DMS79 treated with DMSO at 0.1 percent for 48 hours (cell line): ENCODE results near the gene ROBO1.

Source experiments
- DNase-seq: peaks from one replicate; lab custom pipeline; 2025; lab: John Stamatoyannopoulos, UW

ROBO1 gene

GRCh38 chr3:79012530-79012913 lies 755.3 kb downstream of the ROBO1 start:
- no peak for DNase-seq

DNA sequence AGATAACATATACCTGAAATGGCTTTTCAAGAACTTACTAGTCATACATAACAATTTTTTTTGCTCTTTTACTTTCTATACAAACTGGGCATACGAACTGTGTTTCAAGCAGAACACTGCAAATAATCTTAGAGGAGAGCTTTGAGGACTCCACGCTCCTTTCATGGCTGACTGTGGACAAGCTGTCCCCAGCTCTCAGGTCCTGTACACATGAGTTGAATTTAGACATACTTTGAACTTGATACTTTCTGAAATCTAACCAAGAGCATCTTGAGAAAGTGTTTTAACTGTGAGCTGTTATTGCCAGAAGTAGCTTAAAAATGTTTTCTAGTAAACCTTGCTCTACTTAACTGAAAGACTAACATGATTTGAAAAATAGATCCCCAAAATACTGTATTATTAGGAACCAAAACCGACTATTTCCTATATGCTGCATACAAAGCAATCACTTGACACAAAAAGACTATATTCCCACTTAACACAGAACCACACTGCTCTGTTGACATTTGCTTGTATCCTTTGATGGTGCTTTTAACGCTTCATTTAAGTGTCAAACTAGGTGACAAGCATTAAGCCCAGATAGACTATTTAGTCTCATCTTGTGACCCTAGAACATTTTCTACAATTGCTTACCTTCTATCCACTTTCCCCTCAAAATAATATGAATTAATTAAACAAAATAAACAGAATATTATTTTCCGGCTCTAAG lies 755.8 kb downstream of the ROBO1 start:
- no peak for DNase-seq

DNA sequence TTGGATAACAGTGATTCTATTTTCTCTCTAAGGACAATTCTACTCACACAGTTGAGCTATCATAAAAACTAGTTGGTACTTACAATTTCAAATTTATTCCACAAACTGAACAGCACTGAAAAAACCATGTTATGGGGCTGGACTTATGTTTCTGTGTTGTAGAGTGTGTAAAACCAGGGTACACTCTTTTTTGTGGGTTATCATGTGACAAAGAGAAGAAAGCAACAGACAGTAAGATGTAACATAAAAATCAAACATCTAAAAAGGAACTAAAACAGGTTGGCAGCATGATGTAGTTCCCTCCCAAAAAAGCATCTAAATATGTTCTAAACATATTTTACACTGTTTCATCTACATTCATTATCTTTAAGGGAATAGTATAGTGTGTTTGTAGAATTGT lies 757.9 kb downstream of the ROBO1 start:
- DNase-seq, result no peak

DNA sequence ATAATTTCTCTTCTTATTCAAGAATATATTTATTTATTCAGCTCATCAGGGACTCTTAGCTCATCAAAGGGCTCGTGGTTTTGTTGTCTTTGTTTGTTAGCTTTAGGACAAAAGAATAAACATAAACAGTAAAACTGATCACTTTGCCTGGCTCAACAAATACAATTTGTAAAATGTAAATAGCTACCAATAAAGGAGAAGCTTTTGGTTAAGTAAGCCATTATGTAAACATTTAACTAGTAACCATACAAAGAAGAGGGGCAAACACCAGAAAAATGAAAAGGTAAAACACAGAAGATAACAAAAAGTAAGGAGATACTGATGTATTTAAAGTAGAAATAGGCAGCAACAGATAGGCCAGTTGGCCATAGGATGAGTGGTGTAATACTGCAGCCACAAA lies 761.7 kb downstream of the ROBO1 start:
- no peak for DNase-seq

GRCh38 chr3:79005084-79005483 lies 762.7 kb downstream of the ROBO1 start:
- no peak for DNase-seq

DNA sequence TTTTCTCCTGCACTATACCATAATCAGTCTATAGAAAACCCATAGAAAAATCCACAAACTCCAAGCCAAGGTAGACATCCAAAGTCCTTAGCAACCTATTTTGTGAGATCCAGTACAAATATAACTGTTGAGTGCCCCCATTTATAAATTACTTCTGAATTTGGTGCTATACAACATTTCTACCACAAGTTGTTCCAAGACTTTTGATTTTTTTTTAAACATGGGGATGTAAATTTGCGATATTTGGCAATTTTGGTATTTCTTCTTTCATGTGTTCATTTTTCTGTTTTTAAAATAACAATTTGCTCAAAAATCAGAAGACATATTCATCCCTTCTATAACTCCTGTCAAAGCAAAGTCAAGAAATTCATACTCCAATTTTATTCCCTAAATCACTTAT lies 763.8 kb downstream of the ROBO1 start:
- DNase-seq, result no peak

DNA sequence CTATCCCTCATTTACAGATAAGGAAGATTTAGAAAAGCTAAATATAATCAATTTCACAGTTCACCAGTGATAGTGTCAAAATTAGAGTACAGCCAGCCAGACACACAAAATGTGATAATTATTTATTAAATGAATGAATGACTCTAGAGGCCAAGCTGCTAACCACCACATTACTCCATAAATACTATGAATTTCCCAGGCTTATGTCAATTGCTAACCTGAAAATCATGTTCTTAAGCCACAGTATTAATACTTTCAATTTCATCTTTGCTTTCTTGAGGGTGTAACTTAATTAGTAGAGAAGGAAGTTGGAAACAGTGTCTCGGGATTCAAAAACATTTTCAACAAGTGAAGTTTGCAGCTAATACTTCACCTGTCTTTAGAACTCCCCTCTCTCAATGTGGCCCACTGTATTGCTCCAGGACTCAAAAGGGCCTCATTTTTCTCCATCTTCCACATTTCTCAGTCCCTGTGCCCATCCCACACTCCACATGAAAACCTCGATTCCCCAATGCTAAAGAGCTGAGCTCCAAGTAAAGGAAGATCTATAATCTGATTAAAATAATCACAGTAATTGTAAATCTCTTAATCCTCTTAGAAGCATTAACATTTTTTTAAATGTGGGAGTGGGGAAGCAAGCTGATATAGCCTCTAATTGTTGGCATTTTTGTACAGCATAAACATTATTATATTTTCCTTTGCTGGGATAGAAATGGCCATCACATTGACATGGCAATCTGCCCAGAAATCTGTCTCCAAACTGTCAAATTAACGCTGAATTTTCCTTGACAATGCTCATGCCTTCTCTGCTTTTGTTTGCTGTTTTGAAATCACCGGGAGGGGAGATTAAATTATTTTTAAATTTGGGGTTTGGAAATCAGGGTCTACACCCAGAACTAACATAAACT lies 765.1 kb downstream of the ROBO1 start:
- DNase-seq, result no peak

DNA sequence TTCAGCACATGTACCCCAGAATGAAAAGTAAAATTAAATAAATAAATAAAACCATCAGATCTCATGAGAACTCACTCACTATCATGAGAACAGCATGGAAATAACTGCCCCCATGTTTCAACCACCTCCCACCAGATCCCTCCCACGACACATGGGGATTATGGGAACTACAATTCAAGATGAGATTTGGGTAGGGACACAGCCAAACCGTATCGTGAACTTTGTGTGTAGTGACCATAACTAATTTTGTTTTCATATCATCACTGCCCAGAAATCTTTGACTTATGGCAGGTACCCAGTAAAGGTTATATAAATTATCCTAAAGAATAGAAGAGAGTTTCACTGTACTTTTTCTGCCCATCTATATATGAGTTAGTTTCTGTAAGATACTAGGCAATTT lies 766.5 kb downstream of the ROBO1 start:
- DNase-seq, result no peak

DNA sequence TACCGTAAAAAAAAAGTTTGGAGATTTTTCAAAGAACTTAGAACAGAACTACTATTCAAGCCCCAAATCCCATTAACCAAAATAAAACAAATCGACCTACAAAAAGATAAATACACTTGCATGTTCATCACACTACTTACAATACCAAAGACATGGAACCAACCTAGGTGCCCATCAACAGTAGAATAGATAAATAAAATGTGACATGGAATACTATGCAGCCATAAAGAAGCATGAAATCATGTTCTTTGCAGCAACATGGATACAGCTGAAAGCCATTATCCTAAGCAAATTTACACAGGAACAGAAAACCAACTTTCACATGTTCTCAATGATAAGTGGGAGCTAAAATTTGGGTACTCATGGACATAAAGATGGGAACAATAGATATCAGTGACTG lies 768.7 kb downstream of the ROBO1 start:
- no peak for DNase-seq

DNA sequence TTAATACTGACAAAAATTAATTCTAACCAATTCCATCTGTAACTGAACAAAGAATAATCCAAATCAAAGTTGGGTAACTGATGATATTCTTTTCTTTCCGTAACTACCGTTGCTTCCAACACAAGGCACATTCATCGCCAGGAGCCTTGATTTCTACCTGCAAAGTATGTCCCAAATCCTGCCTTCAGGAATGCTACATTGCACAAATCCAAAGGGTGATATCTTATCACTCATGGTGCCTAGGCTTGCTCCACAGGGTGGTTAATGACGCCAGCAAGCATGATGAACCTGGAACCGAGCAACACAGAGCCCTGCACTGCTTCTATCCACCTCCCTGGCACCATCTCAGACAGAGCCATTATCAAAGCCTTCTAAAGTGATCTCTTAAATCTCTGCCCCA lies 772.7 kb downstream of the ROBO1 start:
- no peak for DNase-seq

DNA sequence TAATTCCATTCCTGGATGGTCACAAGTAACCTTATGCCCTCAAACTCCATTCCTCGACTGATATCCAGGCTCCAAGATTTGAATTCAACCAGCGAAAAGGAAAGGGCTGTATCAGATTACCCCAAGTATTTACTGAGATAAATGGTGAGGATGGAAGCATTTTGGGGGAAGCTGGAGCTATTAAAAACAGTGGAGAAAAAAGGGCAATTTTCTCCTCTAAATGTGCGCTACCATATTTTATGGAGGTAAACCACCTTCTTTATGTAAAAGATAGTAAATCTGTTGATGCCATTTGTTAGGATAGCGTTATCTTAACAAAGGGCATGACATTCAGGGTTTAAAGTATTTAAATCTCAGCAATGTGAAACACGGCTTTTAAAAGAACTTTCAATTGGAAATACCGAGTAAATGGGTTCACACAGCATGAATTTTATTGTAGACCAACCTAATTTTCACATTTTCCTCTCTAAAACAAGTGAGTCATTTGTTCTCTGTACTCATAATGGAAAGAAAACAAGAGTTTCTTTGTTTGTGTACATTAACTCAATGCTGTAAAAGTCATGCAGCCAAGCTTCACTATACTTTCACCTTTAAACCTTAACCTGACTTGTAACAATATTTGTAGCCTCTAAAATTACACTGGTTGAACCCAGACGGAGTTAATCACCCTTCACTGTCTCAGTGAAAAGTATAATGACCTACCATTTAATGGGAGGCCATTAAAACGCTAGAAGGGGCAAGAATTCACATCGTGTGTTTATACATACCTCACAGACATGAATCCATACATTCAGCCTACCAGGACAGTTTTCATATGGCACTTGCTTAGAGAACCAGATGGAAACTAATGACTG lies 773.4 kb downstream of the ROBO1 start:
- DNase-seq, result no peak

DNA sequence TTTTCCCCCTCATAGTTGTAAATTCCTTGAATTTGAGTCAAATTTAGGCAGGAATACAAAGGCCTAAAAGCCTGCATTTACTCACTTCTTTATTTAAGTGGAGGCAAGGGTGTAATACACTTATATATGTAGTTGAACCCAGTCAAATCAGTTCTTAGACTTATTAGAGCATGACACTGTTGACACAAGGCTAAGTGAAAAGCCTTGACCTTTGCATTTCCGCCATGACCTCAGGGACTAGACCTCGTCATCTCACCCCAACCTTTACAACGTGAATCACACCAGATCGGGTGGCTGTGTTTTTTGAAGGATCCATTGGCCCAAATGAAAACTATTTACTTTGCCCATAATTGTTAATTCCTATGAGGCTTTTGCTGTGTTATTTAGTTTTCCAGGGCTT lies 774.4 kb downstream of the ROBO1 start:
- no peak for DNase-seq

DNA sequence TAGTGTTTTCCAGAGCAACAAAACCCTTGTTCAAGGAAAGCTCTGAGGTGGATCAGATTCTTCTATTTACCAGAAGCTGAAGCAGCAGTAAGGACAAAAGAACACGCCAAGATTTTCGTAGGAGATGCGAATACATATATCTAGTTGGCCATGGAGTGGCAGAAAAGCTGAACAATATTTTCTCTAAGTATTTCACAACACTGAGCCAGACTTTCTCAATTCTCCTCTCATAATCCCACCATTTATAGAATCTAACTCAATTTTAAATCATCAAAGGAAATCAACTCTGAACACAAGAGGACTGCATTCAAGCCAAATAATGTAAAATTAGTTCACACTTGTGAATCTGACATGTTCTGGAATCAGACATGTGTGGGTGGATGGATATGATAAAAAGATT lies 775.0 kb downstream of the ROBO1 start:
- no peak for DNase-seq

DNA sequence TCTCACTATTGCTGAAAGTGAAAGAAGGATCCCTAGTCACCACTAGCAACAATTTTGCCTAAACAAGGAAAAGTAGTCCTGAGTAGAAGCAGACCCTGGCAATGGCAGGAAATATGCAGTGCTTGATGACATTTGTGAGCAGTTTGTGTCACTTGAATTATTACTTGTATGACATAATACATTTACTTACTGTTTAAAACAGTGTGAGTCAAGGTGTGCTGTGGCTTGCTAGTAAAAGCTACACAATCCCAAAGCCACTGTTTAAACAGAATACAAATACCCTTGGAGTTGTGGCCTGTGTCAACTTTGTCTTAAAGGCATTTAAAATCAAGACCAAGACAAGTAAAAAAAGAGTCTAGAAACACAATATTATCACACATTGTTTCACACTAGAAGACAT lies 775.4 kb downstream of the ROBO1 start:
- no peak for DNase-seq

GRCh38 chr3:78991656-78992055 lies 776.1 kb downstream of the ROBO1 start:
- no peak for DNase-seq

DNA sequence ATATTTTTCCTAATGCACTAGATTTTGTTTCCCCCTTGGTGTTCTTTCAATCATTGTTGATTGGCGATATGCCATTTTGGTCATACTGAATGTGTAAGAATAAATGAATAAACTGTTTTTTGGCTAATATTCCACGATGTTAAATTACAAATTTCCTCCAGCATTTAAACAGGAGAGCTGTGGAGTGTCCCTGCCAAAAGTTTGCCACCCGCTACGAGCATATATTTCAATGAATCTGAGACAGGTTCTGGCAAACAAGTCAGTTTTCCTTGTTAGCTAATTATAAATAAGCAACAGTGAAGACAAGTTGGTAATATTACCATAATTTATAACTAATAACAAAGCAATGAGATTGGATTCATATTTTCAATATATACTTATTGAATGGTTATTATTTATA lies 777.6 kb downstream of the ROBO1 start:
- no peak for DNase-seq

DNA sequence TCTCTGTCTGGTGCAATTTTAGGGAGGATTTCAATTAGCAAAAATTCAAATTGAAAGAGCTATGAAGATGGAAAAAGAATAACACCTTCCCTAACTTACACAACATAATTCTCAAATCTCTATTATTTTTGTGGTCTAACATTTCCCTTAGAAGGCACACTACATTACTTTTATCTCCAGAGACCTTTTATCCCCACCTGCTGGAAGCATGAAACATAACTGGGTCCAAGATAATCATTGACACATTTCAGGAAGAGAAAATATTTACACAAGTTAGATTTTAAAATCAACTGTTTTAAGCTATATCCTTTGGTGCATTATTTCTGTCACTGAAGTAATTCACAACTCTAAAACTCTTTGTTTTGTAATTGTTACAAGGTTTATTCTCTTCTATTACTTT lies 779.5 kb downstream of the ROBO1 start:
- no peak for DNase-seq

- no peak for DNase-seq
Observed at GRCh38 chr3:78986416-78987101, 781.2 kb downstream of the ROBO1 start.

- no peak for DNase-seq
Observed at GRCh38 chr3:78985981-78986380, 781.8 kb downstream of the ROBO1 start.

DNA sequence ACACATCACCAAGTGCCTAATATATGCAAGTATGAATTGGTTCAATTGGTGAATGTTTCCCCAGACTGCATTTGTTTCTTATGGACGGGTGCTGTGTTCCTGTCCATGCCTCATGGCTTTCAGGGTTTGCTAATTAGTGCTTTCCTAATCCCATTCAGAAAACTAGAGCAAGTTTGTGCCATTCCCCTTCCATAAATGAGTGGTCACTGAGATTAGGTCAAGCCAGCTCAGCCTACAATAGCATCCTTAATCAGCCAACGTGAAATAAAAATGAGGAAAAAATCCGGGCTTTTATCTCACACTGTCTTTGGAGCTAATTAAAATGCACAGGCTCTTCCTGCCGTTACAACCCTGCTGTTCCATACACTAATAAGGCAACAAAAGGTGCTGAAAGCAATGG lies 788.8 kb downstream of the ROBO1 start:
- DNase-seq, result no peak

DNA sequence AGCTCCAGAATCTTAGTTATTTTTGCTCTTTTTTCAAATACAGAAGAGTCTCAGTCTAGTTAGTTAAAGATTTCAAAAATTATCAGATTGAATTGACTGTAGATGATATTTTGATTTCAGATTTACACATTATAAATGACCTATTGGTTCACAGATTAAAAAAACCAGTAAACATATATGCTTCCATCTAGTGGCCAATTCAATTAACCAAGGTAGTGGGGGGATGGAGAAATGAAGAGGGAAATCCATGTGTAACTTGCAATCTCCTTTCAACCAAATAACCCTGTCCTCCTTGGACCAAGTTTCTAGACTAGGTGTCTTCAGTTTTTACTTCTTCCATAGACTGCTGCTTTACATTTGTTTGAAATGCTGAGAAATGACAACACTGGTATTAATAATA lies 789.8 kb downstream of the ROBO1 start:
- no peak for DNase-seq

DNA sequence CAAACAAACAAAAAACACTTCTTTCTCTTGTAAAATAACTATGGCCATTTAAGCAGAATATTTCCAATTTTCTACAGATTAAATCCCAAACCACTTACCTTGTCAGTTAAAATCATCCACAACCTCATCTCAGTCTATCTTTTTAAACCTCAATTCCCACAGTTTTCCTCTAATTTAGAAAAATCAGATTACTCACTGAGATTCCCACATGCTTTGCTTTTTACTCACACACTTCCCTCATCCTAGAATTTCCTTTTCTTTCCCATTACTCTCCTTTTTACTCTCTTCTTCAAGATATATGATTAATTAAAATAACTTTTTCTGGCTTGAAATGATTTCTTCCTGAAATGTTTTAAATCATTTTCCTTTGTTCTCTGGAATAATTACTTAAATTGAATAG lies 790.7 kb downstream of the ROBO1 start:
- no peak for DNase-seq
